Chondrocyte (in vitro differentiated cells): ENCODE measurements around the gene WDR45B. TPM values are rescaled to one million over a fixed set of nuclear protein-coding genes. Genes with fewer than 3 reads are reported as not detected.

Experiments used
- DNase-seq: peaks from one replicate; pipeline ENCODE4 v3.0.0; 2021; ENCODE audit warnings: mixed read lengths, low spot score
- H3K27ac Mint-ChIP-seq: one replicate; pipeline ENCODE4 v1.8.0; 2021; ENCODE audit warnings: mild to moderate bottlenecking, moderate library complexity, mixed read lengths; ENCODE audit not compliant: unreplicated experiment
- H3K27me3 Mint-ChIP-seq: 2 replicates; pipeline ENCODE4 v1.8.0; 2021; ENCODE audit warnings: low read depth, mixed read lengths
- H3K36me3 Mint-ChIP-seq: 2 replicates; pipeline ENCODE4 v1.8.0; 2021; ENCODE audit warnings: low read depth, mixed read lengths
- H3K4me1 Mint-ChIP-seq: 2 replicates; pipeline ENCODE4 v1.8.0; 2021; ENCODE audit warnings: low read depth, mild to moderate bottlenecking, mixed read lengths
- H3K4me3 Mint-ChIP-seq: one replicate; pipeline ENCODE4 v1.8.0; 2021; ENCODE audit warnings: mild to moderate bottlenecking, moderate library complexity, mixed read lengths; ENCODE audit not compliant: unreplicated experiment
- H3K9me3 Mint-ChIP-seq: 2 replicates; pipeline ENCODE4 v1.8.0; 2021; ENCODE audit warnings: low read depth, mixed read lengths
- CTCF ChIP-seq: fragments of 200-600 bp; sonication (generic); IDR thresholded peaks from 2 replicates; pipeline ENCODE4 v1.5.0; 2021; ENCODE audit warnings: antibody characterized with exemption, mild to moderate bottlenecking, moderate library complexity
- total RNA-seq: library from RNA; stranded (reverse); gene quantifications from 3 replicates; pipeline ENCODE4 v1.2.1, GENCODE V29; 2021

WDR45B gene
- total RNA-seq, 1 donor from 2014 or later: 67.8 TPM

DNA sequence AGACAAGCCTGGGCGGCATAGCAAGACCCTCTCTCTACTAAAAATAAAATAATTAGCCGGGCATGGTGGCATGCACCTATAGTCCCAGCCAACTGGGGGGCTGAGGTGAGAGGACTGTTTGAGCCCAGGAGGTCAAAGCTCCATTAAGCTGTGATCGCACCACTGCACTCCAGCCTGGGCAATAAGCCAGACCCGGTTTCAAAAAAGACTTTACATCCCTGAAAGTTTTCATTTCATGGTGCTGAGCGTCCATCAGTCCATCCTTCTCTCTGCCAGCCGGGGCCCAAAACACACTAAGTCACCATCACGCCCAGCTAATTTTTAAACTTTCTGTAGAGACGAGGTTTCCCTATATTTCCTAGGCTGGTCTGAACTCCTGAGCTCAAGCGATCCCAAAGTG lies 39.6 kb upstream of the WDR45B start:
- Mint-ChIP-seq H3K36me3 (peaks cover 8% of the 10 kb centered on the region), H3K27ac (no peak overlapping the region), H3K27me3 (no peaks in the 10 kb centered on the region), H3K4me1 (peaks cover 7% of the 10 kb centered on the region), H3K9me3 (no peaks in the 10 kb centered on the region), H3K4me3 (no peak overlapping the region)
- no peak for TF ChIP-seq CTCF
- DNase-seq: no peak

- DNase-seq: peak; percentile 64
- H3K27ac Mint-ChIP-seq: no peak overlapping the region
Observed at GRCh38 chr17:82687375-82687861, 39.2 kb upstream of the WDR45B start.

DNA sequence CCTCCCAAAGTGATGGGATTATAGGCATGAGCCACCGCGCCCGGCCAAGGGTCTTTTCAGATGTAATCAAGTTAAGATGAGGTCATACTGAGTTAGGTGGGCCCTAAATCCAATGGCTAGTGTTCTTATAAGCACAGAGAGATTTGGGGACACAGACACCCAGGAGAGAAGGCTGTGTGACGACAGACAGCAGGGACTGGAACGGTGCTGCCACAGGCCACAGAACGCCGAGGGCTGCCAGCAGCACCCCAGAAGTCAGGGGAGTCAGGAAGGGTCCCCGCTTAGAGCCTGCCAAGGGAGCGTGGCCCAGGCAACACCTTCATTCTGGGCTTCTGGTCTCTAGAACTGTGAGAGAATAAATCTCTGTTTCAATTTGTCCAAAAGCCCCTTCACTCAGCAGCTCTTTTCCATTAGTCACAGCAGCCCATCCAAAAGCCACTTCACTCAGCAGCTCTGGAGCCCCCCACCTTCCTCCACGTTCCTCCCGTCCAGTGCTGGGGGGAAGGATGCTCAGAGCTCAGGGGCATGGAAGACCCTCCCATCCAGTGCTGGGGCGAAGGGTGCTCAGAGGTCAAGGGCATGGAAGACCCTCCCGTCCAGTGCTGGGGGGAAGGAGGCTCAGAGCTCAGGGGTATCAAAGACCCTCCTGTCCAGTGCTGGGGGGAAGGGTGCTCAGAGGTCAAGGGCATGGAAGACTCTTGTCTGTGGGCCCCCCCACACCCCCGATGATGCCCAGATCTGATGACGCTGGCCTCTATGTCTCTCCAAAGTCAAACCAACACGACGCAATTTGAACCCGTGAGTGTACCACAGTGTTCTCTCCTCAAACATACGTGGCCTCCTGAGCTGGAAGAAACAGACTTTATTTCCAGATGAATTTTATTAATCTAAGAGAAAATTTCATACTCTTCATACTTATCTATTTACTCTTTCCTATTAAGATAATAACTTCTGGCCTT lies 38.4 kb upstream of the WDR45B start:
- H3K4me3 Mint-ChIP-seq: no peak overlapping the region
- H3K36me3 Mint-ChIP-seq: peaks cover 10% of the 10 kb centered on the region
- no peak for TF ChIP-seq CTCF
- peaks cover 8% of the 10 kb centered on the region for H3K9me3 Mint-ChIP-seq
- peak; percentile 55 for DNase-seq
- H3K4me1 Mint-ChIP-seq: peaks cover 7% of the 10 kb centered on the region
- no peaks in the 10 kb centered on the region for H3K27me3 Mint-ChIP-seq
- H3K27ac Mint-ChIP-seq: no peak overlapping the region

More at GRCh38 chr17:82687375-82687861, 39.2 kb upstream of the WDR45B start:
- peaks cover under 1% of the 10 kb centered on the region for H3K9me3 Mint-ChIP-seq
- no peaks in the 10 kb centered on the region for H3K27me3 Mint-ChIP-seq
- H3K4me1 Mint-ChIP-seq: peaks cover 7% of the 10 kb centered on the region
- H3K36me3 Mint-ChIP-seq: peaks cover 8% of the 10 kb centered on the region
- H3K4me3 Mint-ChIP-seq: no peak overlapping the region
- no peak for TF ChIP-seq CTCF

GRCh38 chr17:82685291-82685690 lies 37.0 kb upstream of the WDR45B start:
- no peaks in the 10 kb centered on the region for H3K27me3 Mint-ChIP-seq
- DNase-seq: peak; percentile 75
- no peak overlapping the region for H3K4me3 Mint-ChIP-seq
- H3K27ac Mint-ChIP-seq: no peak overlapping the region
- TF ChIP-seq CTCF: no peak
- H3K4me1 Mint-ChIP-seq: peaks cover 7% of the 10 kb centered on the region
- peaks cover 7% of the 10 kb centered on the region for H3K36me3 Mint-ChIP-seq
- H3K9me3 Mint-ChIP-seq: peaks cover 9% of the 10 kb centered on the region

GRCh38 chr17:82684228-82684841 lies 36.1 kb upstream of the WDR45B start:
- H3K9me3 Mint-ChIP-seq: peaks cover 9% of the 10 kb centered on the region
- peaks cover 4% of the 10 kb centered on the region for H3K36me3 Mint-ChIP-seq
- peaks cover 7% of the 10 kb centered on the region for H3K4me1 Mint-ChIP-seq
- peak; percentile 78 for DNase-seq
- H3K4me3 Mint-ChIP-seq: no peak overlapping the region
- no peaks in the 10 kb centered on the region for H3K27me3 Mint-ChIP-seq
- no peak overlapping the region for H3K27ac Mint-ChIP-seq
- no peak for TF ChIP-seq CTCF
